Effector memory CD8-positive, alpha-beta T cell (primary cell): ENCODE results near the gene THAP7.

ENCODE experiments used
- ATAC-seq: fragments of 150-1000 bp; cut with Tn5 transposase; replicated peaks from 2 replicates; pipeline ENCODE4 v1.10.0; 2021; ENCODE audit warnings: mild to moderate bottlenecking, moderate library complexity
- DNase-seq, 3 experiments: peaks; one replicate each; pipeline ENCODE4 v3.0.0; 2021
- H3K27ac Mint-ChIP-seq, 2 donors: one replicate each; pipeline ENCODE4 v1.8.0; 2022; ENCODE audit warnings: mild to moderate bottlenecking in 2 of 2, mixed read lengths in 2 of 2, moderate library complexity in 2 of 2
- H3K27me3 Mint-ChIP-seq, 2 donors: one replicate each; pipeline ENCODE4 v1.8.0; 2022; ENCODE audit warnings: mixed read lengths in 2 of 2
- H3K36me3 Mint-ChIP-seq: one replicate; pipeline ENCODE4 v1.8.0; 2022; ENCODE audit warnings: mild to moderate bottlenecking, moderate library complexity, mixed read lengths; ENCODE audit not compliant: insufficient read depth
- H3K4me1 Mint-ChIP-seq, 2 donors: one replicate each; pipeline ENCODE4 v1.8.0; 2022; ENCODE audit warnings: low read depth in 2 of 2, mixed read lengths in 2 of 2
- H3K4me3 Mint-ChIP-seq, 2 donors: one replicate each; pipeline ENCODE4 v1.8.0; 2022; ENCODE audit warnings: mild to moderate bottlenecking in 2 of 2, mixed read lengths in 2 of 2, moderate library complexity in 2 of 2
- H3K9me3 Mint-ChIP-seq, 2 donors: one replicate each; pipeline ENCODE4 v1.8.0; 2022; ENCODE audit warnings: mixed read lengths in 2 of 2

THAP7 gene

DNA sequence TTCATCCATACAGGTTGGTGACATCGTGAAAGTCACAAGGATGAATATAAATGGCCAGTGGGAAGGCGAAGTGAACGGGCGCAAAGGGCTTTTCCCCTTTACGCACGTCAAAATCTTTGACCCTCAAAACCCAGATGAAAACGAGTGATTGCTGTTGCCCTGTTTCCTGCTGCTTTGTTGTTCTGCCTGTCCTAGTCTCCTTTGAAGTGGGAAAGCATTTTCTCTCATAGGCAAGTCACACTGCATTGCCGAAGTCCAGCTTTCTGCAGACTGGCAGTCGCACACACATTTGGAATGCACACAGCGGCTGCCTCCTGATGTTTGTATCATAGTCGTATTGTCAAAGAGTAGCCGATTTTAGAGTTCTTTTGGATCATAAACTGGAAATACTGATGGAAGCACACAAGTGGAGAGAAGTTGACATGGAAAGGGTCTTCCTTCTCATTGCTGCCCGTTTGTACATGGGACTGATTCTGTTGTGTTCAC is 52.2 kb downstream of the THAP7 start:
- Mint-ChIP-seq H3K4me3 (no peak overlapping the region), H3K4me1 (peaks cover 18 to 27% of the 10 kb centered on the region in 2 donors), H3K36me3 (peaks cover 60% of the 10 kb centered on the region), H3K9me3 (no peaks in the 10 kb centered on the region), H3K27me3 (no peaks in the 10 kb centered on the region), H3K27ac (peak overlapping the region in 1 of 2 donors; percentile 60)
- ATAC-seq = no peak
- DNase-seq = no peak
